Measurements from ENCODE around the gene PRKRA. TPM values are rescaled to one million over a fixed set of nuclear protein-coding genes. Genes with fewer than 3 reads are reported as not detected.

Gene PRKRA
- total and polyA plus RNA-seq, 7 donors = 25.1 to 86.1 (median 62.6) TPM

- intact Hi-C loops (cut with DNase I) = no loop called here
- 91 to 94% methylated on average over 2 of the region's 2 CpGs for WGBS, 2 donors
- no peak overlapping the region for H3K4me3 ChIP-seq
- no peak for TF ChIP-seq CTCF (IDR thresholded peaks at IDR 0.05)
- TF ChIP-seq POLR2A (IDR thresholded peaks at IDR 0.05) = no peak
- TF ChIP-seq POLR2AphosphoS5 (IDR thresholded peaks at IDR 0.05) = no peak
- TF ChIP-seq EP300 (IDR thresholded peaks at IDR 0.05) = no peak
- H3K9me3 ChIP-seq = no peaks in the 10 kb centered on the region
- no peaks in the 10 kb centered on the region for H3K36me3 ChIP-seq
- no peaks in the 10 kb centered on the region for H3K27me3 ChIP-seq
- DNase-seq = no peak
- no peak overlapping the region for H3K27ac ChIP-seq
- H3K4me1 ChIP-seq = no peaks in the 10 kb centered on the region
These were observed 55.7 kb downstream of the PRKRA start for GRCh38 chr2:178395295-178395694.

GRCh38 chr2:178394859-178395258 is 56.1 kb downstream of the PRKRA start:
- intact Hi-C loops (cut with DNase I) = no loop called here
- no peaks in the 10 kb centered on the region for H3K4me1 ChIP-seq

GRCh38 chr2:178392215-178392614 is 58.8 kb downstream of the PRKRA start:
- no peaks in the 10 kb centered on the region for H3K36me3 ChIP-seq
- no peaks in the 10 kb centered on the region for H3K27me3 ChIP-seq
- H3K4me1 ChIP-seq = no peaks in the 10 kb centered on the region
- no peak overlapping the region for H3K27ac ChIP-seq
- 54 to 88% methylated on average over 3 of the region's 3 CpGs for WGBS, 2 donors
- no peak for TF ChIP-seq EP300 (IDR thresholded peaks at IDR 0.05)
- no peak for TF ChIP-seq CTCF (IDR thresholded peaks at IDR 0.05)
- TF ChIP-seq POLR2AphosphoS5 (IDR thresholded peaks at IDR 0.05) = no peak
- no peak for TF ChIP-seq POLR2A (IDR thresholded peaks at IDR 0.05)
- no peaks in the 10 kb centered on the region for H3K9me3 ChIP-seq
- no peak for DNase-seq
- H3K4me3 ChIP-seq = no peak overlapping the region
- intact Hi-C loops (cut with DNase I) = no loop called here

More at GRCh38 chr2:178394859-178395258, 56.1 kb downstream of the PRKRA start:
- H3K36me3 ChIP-seq = no peaks in the 10 kb centered on the region
- no peaks in the 10 kb centered on the region for H3K27me3 ChIP-seq
- H3K27ac ChIP-seq = no peak overlapping the region
- no peak overlapping the region for H3K4me3 ChIP-seq
- DNase-seq = no peak
- TF ChIP-seq CTCF (IDR thresholded peaks at IDR 0.05) (no peak), POLR2A (IDR thresholded peaks at IDR 0.05) (no peak), POLR2AphosphoS5 (IDR thresholded peaks at IDR 0.05) (no peak), EP300 (IDR thresholded peaks at IDR 0.05) (no peak)
- H3K9me3 ChIP-seq = no peaks in the 10 kb centered on the region

- Histone ChIP-seq H3K4me1 (no peaks in the 10 kb centered on the region), H3K4me3 (no peak overlapping the region), H3K27ac (no peak overlapping the region), H3K36me3 (no peaks in the 10 kb centered on the region), H3K9me3 (no peaks in the 10 kb centered on the region), H3K27me3 (no peaks in the 10 kb centered on the region)
- TF ChIP-seq CTCF (IDR thresholded peaks at IDR 0.05) (no peak), POLR2A (IDR thresholded peaks at IDR 0.05) (no peak), POLR2AphosphoS5 (IDR thresholded peaks at IDR 0.05) (no peak), EP300 (IDR thresholded peaks at IDR 0.05) (no peak)
- DNase-seq = no peak
- 93 to 96% methylated on average over 4 of the region's 4 CpGs for WGBS, 2 donors
- intact Hi-C loops (cut with DNase I) = no loop called here
These were observed 59.3 kb downstream of the PRKRA start for GRCh38 chr2:178391701-178392100.

- Histone ChIP-seq H3K4me3 (no peak overlapping the region), H3K4me1 (no peaks in the 10 kb centered on the region), H3K27me3 (no peaks in the 10 kb centered on the region), H3K36me3 (no peaks in the 10 kb centered on the region), H3K9me3 (no peaks in the 10 kb centered on the region), H3K27ac (no peak overlapping the region)
- intact Hi-C loops (cut with DNase I) = no loop called here
- DNase-seq = no peak
- no peak for TF ChIP-seq CTCF (IDR thresholded peaks at IDR 0.05)
- no peak for TF ChIP-seq POLR2A (IDR thresholded peaks at IDR 0.05)
- no peak for TF ChIP-seq POLR2AphosphoS5 (IDR thresholded peaks at IDR 0.05)
- no peak for TF ChIP-seq EP300 (IDR thresholded peaks at IDR 0.05)
- 92% methylated on average over 7 of the region's 7 CpGs for WGBS, 2 donors
These were observed 62.7 kb downstream of the PRKRA start for GRCh38 chr2:178388287-178388686.
